HG03097 (cell line): ENCODE data around the gene IKZF4.

Experiments used
- ATAC-seq: cut with Tn5 transposase; IDR thresholded peaks from one replicate; pipeline ENCODE4 v1.9.1; 2021; ENCODE audit not compliant: unreplicated experiment, low FRiP score

IKZF4 gene

DNA sequence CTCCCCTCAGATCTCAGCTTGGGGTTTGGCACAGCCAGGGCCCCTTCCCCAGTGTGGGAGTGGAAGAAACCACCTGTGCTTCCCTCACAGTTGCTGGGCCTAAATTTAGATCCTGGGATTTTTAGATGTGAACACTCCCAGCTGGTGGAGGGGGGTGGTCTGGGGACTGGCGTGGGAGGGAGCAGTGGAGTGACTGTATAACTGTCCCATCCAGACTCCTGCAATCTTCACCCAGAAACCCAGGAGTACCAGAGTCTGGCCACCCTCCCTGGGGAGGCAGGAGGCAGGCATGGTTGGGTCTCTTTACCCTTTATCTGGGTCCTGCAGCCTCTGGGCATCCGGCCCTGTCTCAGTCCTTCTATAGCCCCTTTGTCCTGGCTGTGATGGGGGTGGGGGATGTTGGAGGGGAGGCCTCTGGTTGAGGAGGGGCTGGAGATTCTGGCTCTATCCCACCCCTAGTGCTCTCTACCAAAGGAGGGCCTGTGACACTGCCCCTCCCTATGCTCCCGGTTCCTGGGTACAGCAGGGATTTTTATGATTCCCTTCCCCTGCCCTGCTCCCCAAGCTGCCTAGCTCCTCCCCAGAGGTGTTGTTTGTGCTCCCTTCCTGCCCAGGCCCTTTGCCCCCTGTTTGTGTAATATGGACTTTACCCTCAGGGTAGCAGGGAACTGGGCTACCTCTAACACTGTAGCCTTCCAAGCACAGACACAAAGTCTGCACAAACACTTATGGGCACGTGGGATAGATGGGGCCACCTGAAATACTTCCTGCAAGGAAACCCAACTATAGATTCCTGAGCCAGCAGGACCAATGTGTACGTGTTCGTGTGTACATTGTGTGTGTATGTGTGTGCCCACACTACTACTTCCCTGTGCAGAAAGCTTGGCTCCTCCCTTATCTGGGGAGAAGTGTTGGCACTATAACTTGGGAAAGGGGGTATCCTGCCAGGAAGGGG lies 60.8 kb downstream of the IKZF4 start:
- ATAC-seq, result no peak

DNA sequence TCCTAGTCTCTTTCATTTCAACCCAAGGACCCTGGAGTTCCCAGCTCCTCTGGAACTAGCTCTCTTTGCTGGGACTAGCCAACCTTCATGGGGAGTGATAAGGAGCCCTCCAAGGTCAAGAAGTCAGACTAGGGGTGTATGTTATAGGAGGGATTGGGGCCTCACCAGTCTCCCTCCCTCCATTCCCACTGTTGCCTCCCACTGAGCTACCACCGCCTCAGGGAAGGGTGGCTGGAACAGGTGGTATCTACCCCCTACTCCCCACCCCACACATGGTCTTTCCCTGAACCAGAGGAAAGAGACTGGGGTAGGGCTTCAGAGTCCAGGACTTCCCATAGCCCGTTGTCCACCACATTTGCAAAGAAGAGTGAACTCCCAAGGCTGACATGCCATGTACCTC lies 61.5 kb downstream of the IKZF4 start:
- ATAC-seq, result no peak

DNA sequence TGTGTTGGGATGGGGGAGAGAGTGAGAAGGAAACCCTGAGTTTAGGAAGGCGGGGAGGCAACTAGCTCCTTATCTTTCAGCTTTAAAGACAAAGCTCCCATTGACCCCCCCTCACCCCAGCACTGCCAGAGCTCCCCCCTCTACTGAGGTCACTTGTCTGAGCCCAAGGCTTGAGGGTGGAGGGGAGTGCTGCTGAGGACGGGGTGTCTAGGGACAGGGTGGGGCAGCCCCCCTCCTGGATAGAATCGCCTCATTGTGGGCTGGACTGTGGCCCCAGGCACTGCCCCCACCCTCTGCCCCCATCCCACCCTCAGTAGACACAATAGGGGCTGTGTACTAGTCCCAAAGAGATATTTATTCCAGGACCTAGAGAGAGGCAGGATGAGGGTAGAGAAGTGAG lies 62.1 kb downstream of the IKZF4 start:
- no peak for ATAC-seq

DNA sequence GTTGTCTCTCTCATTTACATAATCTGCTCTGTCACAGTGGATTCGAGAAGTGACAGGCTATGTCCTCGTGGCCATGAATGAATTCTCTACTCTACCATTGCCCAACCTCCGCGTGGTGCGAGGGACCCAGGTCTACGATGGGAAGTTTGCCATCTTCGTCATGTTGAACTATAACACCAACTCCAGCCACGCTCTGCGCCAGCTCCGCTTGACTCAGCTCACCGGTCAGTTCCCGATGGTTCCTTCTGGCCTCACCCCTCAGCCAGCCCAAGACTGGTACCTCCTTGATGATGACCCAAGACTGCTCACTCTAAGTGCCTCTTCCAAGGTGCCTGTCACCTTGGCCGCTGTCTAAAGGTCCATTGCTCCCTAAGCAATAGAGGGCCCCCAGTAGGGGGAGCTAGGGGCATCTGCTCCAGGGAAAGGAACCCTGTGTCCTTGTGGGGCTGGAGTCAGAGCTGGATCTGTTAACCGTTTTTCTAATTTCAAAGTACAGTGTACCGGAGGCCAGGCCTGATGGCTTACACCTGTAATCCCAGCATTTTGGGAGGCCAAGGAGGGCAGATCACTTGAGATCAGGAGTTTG lies 64.2 kb downstream of the IKZF4 start:
- ATAC-seq, result no peak

DNA sequence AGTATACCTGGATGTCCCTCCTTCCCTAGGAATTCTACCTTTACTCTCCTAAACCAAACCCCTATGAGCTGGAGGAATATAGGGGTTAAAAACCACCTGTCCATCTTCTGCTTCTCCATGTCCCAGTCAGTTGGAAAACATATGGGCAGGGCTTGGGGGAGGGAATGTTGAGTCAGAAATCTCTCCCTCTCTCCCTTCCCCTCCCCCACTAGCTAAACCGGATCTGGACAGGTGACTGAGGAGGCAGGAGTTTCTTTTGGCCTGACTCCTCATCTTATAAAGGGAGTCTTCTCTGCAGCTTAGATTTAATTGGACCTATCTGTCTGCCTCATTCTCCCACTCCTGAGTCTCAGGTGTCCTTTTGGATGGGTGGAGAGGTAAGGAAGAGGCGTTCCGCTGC lies 65.3 kb downstream of the IKZF4 start:
- ATAC-seq, result no peak

DNA sequence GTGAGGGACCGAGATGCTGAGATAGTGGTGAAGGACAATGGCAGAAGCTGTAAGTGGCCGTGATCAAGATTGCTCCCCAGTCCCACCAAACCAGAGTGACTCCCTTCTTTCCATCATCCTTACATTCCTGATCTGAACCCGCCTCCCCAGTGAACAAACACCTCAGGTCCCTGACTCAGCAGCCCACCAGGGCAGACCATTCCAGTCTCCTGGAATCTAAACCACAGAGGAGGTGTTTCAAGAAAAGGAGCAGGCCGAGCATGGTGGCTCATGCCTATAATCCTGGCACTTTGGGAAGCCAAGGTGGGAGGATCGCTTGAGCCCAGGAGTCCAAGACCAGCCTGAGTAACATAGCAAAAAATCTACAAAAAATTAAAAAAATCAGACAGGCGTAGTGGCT lies 65.8 kb downstream of the IKZF4 start:
- no peak for ATAC-seq

DNA sequence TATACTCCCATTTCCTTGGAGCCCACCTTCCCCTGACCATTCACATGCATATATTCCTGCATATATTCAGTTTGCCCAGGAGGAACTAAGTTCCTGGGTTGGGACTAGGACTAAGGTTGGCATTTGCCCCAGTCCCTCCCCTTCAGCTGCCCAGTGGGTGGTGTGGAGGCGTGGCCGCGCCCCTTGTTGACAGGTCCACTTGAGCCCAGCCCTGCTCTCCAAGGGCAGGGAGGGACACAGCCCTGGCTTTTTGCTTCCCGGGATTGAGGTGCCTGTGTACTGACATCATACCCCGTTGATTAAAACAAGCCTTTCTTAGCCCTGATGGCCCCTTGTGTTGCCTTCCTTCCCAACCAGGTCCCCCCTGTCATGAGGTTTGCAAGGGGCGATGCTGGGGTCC lies 66.4 kb downstream of the IKZF4 start:
- ATAC-seq, result no peak
